ENCODE data around the gene KIF13A.
"Not testable (repeated sequence)": the region's sequence is repeated elsewhere in the genome, so short reads cannot be mapped to it uniquely, and the experiment has no call there.

KIF13A gene

GRCh38 chr6:17967668-17968518 is 19.5 kb downstream of the KIF13A start:
- no peak for DNase-seq

GRCh38 chr6:17966451-17966850 is 21.0 kb downstream of the KIF13A start:
- no peak for DNase-seq

- no peak for DNase-seq
Observed at GRCh38 chr6:17965397-17965796, 22.0 kb downstream of the KIF13A start.

- DNase-seq, result no peak
Observed at GRCh38 chr6:17964633-17965032, 22.8 kb downstream of the KIF13A start.

GRCh38 chr6:17962436-17963031 is 24.9 kb downstream of the KIF13A start:
- DNase-seq, result peak; percentile 81

GRCh38 chr6:17959302-17959701 is 28.1 kb downstream of the KIF13A start:
- no peak for DNase-seq

- no peak for DNase-seq
Observed at GRCh38 chr6:17957904-17958620, 29.4 kb downstream of the KIF13A start.

- no peak for DNase-seq
Observed at GRCh38 chr6:17957498-17957897, 29.9 kb downstream of the KIF13A start.

GRCh38 chr6:17957086-17957485 is 30.3 kb downstream of the KIF13A start:
- no peak for DNase-seq

- DNase-seq, result no peak
Observed at GRCh38 chr6:17950095-17950494, 37.3 kb downstream of the KIF13A start.

- no peak for DNase-seq
Observed at GRCh38 chr6:17949168-17949567, 38.3 kb downstream of the KIF13A start.

GRCh38 chr6:17948725-17949124 is 38.7 kb downstream of the KIF13A start:
- no peak for DNase-seq

- DNase-seq, result not testable (repeated sequence)
Observed at GRCh38 chr6:17947574-17947973, 39.9 kb downstream of the KIF13A start.

GRCh38 chr6:17945575-17945974 is 41.9 kb downstream of the KIF13A start:
- no peak for DNase-seq

GRCh38 chr6:17945111-17945510 is 42.3 kb downstream of the KIF13A start:
- no peak for DNase-seq

- peak; percentile 19 for DNase-seq
Observed at GRCh38 chr6:17941318-17941717, 46.1 kb downstream of the KIF13A start.

GRCh38 chr6:17940151-17940792 is 47.2 kb downstream of the KIF13A start:
- DNase-seq, result no peak

GRCh38 chr6:17938901-17939300 is 48.5 kb downstream of the KIF13A start:
- DNase-seq, result no peak

- no peak for DNase-seq
Observed at GRCh38 chr6:17935188-17936149, 52.0 kb downstream of the KIF13A start.

- no peak for DNase-seq
Observed at GRCh38 chr6:17933716-17934115, 53.7 kb downstream of the KIF13A start.

- DNase-seq, result no peak
Observed at GRCh38 chr6:17932330-17932852, 55.0 kb downstream of the KIF13A start.

- no peak for DNase-seq
Observed at GRCh38 chr6:17931227-17931626, 56.2 kb downstream of the KIF13A start.
